GM18868 (cell line): Measurements from ENCODE around the gene TXNDC5.
"Not testable (repeated sequence)": the region's sequence is repeated elsewhere in the genome, so short reads cannot be mapped to it uniquely, and the experiment has no call there.

Source experiments
- ATAC-seq: cut with Tn5 transposase; IDR thresholded peaks from one replicate; pipeline ENCODE4 v1.9.1; 2021; ENCODE audit warnings: mild to moderate bottlenecking, moderate library complexity; ENCODE audit not compliant: unreplicated experiment

The TXNDC5 gene

DNA sequence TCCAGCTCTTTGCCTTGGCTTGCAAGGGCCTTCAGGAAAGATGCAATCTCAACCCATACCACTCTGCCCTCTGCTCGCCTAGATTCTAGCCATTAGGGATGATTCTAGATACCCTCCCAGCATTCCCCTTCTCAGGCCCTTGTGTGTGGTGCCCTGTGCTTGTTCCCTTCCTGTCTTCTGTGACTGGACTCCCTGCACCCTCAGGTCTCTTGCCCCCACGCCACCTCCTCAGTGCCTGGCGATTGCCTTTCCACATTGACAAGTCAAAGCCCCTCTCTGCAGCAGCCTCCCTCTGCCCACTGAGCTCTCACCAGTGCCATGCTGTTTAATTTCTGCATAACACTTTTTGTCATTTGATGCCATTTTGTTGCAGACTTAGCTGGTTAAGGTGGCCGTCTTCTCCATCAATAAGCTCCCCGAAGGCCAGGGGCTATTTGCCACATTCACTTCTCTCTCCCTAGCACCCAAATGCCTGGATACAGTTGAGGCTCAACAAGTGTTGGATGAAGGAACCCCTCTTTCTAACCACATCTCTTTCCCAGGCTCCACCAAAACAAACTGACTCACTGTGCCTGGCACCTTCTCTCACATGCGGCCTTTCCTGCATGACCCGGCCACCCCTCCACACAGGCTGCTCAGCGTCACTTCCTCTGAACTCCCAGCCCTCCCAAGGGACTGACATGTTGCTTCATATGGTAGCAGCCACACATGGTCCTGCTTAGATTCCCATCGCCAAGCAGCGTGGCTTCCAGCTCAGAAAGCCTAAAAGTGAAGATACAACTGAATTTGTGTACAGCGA lies 4.6 kb upstream of the TXNDC5 start:
- no peak for ATAC-seq

GRCh38 chr6:7914311-7914710 lies 3.7 kb upstream of the TXNDC5 start:
- ATAC-seq: no peak

DNA sequence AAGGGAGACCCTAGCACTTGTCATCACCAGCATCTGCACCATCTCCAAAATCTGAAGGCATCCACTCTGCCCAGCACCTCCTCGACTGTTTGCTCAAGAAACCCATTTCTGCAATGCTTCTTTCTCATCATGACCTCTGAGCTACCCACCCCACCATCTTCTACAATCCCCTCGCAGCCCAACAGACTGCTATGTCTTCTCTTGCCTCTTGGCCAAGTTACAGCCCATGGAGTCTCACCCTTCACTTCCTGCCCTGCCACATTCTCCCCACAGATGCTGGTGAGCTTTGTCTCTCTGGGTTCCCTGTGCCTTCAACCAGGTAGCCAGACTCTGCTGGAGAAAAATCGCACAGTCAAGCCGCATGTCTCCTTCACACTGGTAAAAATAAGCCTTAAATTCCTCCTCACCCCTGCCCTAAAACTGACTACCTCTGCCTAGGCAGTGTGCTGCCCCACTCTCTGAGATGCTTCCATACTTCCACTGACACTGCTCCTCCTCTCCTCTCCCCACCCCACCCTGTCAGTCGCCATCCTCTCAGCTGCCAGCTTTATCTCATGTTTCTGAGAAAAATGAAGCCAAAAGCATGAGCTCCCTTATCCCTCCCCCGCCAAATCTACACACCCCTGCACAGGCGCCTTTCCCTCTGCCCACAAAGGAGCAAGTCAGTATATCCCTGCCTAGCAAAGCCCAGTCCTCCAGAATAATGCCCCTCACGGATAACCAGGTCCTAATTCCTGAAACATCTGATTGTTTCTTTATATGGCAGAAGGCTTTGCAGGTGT lies 2.3 kb upstream of the TXNDC5 start:
- no peak for ATAC-seq

DNA sequence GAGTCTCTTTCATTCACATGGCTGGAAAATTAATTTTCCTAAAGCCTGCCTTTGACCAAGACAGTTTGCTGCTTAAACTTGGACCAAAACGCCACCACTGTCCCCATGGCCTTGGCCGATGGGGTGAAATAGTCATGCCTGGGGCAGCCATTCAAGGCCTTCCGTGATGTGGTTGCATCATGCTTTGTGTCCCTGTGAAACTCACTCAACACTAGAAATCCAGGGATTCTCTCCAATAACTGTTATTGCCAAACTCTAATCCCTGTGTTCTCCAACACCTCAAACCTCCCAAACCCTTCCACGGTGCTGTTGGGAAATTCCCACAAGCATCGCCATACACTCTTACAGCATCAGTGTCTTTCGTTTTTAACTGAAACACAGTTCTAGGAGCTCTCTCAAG lies 1.4 kb upstream of the TXNDC5 start:
- no peak for ATAC-seq

DNA sequence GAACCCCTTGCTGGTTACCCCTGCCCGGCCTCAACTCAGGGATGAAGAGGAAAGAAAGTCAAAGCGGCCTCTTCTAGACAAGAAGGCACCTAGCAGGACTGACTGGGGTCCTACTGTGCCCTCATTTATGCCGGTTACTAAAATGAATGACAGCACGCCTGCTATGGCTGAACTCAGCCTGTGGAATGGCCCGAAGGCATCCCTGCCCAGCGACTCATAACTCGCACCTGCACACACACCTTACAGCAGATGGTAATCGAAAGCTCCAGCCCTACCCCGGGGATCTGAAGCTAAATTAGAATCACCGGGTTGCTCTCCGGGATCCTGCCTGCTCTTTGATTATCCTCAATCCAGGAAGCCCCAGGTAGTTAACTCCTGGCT lies 747 bp upstream of the TXNDC5 start:
- no peak for ATAC-seq

GRCh38 chr6:7910298-7910653 lies 312 bp downstream of the TXNDC5 start:
- peak; percentile 22 for ATAC-seq

DNA sequence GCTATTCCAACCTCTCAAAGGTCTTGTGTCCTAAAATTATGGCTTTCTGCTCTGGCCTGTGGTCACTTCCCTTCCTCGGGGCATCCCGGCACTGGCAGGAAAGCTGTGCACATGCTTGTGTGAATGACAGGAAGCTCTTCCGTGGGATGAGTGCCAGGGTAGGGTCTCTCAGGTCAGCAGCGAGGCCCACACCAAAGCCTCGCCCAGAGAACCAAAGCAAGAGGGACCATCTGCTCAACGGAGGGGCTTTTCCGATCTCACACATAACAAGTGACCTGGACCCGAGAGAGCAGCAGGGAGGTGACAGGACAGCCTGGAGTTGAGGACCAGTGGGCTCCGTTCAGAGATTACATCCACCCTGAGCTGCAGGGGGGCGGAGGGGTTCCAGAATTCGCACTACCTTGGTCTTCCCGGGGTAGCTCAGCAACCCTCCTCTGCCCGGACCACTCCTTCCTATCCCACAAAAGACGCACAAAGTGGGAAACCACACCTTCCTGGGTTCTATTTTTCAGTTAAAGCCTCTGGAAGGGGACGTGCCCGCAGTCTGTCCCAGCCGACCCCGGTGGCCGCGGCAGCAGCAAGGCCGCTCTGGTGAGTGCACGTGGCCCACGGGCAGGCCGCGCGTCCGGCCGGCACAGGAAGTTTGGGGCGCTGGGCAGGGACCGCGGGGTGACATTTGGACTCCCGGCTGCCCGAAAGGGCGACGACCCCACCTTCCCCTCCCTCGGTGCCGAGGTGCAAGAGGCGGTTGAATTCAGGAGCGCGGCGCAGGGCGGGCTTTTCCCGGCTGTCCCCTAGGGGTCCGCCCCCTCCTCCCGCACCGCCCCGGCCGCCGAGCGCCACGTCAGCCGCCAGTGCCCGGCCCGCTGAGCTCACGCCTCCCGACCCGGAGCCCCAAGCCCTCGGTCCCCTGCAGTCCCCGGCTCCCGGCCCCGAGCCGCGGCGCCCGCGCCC lies 988 bp downstream of the TXNDC5 start:
- ATAC-seq: peak; percentile 26

GRCh38 chr6:7907159-7907558 lies 3.4 kb downstream of the TXNDC5 start:
- no peak for ATAC-seq

DNA sequence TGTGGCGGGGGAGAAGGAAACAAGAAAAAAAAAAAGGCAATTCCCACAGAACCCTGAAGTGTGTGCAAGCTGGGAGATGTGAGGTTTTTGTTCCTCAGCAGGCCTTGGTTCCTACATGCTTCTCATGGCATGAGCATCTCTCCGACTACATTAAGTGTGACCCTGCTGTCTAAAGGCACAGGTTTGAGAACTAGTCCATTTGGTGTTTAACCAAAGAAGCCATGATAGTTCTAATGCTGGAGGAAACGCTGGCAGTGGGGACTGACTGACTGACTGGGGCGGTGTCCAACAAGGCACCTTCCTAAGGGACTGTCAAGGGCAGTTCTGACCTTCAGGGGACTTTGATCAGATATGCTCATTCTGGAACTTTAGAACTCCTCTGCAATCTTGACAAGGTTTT lies 3.8 kb downstream of the TXNDC5 start:
- no peak for ATAC-seq

DNA sequence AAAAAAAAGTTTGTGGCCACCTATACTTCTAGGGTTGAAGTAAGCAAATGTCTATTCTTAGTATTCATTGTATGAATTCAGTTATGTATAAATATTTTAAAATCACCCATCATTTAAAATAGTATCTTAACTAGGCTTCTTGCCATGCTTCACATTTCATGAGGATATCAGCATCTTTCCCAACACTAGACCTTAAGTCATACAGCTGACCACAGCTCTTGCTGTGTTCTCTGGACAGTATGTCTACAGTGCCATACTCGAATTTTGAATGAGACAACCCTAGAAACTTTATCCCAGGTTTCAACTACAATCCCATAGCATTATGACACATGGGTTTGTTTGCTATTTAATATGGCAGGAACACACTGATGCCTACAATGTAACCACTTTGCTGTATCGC lies 5.2 kb downstream of the TXNDC5 start:
- no peak for ATAC-seq

DNA sequence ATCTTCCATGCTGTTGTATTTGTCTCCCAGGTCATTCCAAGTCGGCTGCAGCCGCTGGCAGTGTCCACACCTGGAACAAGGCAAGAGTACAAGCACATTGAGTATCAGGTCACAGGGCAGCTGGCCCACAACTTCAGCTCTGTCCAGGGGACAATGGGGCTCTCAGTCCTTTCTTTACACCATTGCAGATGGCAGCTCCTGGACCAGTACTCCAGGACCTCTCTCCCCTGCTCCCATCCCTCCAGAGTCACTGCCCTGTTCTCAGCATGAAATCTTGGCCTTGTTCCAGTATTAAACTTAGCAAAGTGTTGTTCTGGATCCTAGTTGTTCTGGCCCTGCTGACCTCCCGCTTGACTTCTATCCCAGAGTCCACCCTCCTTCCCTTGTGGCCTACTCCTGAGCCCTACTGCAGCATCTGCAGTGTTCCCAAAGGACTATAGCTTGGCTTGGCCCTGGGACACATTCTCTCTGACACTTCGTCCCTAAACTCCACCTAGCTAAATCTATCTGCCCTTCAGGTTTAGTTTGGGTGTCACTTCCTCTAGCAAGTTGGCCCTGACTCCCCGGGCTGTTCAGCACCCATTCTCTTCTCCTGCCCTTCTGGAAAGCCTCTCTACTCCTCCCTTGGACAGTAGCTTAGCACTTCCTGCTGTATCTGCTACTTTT lies 5.8 kb downstream of the TXNDC5 start:
- ATAC-seq: no peak

DNA sequence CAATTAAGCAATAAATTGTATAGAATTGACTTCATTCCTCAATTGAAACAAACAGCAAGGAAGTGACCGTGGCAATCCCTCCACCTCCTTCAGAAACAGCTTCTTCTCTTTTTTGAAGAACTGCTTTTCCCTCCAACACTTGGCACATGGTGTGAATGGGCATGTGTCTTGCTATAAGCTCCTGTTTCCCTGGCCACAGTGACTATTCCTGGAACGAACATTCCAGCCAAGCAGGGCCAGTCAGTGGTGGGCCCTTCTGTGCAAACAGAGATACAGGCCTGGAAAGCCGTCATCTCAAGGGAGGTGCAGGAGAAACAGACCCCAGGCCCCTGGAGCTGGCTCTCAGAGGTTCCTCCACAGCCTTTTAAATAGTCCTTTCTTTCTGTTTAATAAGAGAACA lies 6.9 kb downstream of the TXNDC5 start:
- no peak for ATAC-seq

- no peak for ATAC-seq
These were observed 7.7 kb downstream of the TXNDC5 start for GRCh38 chr6:7902867-7903266.

DNA sequence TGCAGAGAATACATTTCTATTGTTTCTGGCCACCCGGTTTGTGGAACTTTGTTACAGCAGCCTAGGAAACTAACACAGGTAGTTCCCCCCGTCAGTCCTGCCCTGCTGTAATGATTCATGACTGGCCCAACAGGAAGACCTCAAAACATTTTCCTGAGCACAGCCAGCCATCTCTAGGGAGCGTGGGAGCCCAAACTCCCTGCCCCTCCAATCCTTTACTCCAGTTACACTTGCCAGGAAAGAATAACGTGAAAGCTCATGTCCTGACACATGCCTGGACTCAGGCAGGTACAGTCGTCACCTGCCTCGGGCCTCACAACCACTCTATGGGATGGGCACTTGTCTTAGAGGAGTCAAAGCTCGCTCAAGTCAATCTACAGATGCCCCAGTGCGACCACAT lies 8.4 kb downstream of the TXNDC5 start:
- no peak for ATAC-seq

GRCh38 chr6:7901780-7902179 lies 8.8 kb downstream of the TXNDC5 start:
- no peak for ATAC-seq

GRCh38 chr6:7901056-7901455 lies 9.5 kb downstream of the TXNDC5 start:
- ATAC-seq: no peak

GRCh38 chr6:7900621-7901020 lies 10.0 kb downstream of the TXNDC5 start:
- peak; percentile 53 for ATAC-seq

GRCh38 chr6:7899889-7900213 lies 10.7 kb downstream of the TXNDC5 start:
- ATAC-seq: no peak

DNA sequence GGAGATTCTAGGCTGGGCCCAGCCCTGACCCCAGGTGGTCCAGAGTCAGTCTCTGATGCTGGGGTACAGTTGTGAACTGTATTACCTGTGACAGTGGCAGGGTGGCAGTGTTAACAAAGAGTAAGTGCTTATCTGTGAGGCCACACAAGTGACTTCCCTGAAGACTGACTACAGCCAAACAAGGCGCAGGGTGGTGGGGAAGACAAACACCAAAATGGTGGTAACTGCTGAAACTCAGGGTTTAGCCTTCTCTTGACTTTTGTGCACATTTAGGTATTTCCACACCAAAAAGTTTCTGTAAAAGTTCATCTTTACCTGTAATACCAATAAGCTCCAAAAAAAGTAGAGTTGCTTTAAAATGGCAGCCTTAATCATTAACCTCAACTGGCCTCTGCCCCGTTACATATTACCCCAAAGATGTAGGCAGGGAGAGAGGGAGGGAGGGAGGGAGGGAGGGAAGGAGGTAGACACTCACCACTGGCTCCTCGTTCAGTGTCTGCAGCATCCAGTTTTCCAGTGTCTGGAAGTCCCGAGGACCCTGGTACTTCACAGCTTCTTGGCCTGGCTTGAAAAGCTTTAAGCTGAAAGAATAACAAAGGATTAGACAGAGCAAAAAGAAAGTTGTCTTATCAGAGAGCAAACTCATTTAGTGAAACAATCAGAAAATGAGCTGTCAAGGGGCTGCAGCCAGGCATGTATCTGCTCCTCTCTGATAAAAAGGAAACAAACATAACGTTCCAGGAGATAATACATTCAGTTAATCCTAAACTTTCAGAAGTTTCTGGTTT lies 11.3 kb downstream of the TXNDC5 start:
- no peak for ATAC-seq

GRCh38 chr6:7898193-7898586 lies 12.4 kb downstream of the TXNDC5 start:
- ATAC-seq: not testable (repeated sequence)
